ENCODE data around the gene ACYP2.
"Not testable (repeated sequence)": the region's sequence is repeated elsewhere in the genome, so short reads cannot be mapped to it uniquely, and the experiment has no call there.

The ACYP2 gene

DNA sequence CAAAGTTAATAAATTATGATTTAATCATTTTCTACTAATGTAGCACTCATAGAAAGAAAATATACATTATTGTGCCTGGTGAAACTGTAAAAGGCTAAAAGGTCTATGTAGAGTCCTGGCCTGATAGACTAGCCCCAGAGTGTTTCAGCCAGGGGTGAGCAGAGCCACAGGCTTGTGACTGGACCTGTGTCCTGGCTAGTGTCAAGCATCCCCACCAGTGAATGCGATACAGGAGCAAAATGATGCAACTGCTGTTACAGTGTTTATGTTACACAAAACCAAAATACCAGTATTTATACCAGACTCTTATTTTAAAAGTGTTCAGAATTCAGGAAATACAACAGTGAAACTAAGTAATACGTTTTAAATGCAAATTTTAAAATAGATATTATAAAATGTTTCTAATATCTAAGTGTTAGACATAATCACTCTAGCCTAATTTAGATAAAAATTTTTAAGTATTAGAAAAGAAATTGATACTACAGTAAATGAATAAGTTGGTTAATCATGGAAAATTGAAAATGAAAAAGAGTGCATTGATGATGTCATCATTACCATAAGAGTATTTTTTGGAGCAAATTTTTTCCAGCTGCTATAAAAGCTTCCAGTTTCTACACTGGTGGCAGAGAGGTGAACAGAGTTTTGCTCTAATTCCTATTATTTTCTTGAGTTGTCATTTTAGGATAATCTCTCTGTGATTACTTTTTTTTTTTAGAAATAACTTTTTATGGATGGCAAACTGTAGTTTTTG, 146.8 kb downstream of the ACYP2 start:
- no peak overlapping the region for H3K27ac ChIP-seq
- TF ChIP-seq CTCF (conservative IDR thresholded peaks at IDR 0.05) (no peak), ZFX (IDR thresholded peaks at IDR 0.05) (no peak)

DNA sequence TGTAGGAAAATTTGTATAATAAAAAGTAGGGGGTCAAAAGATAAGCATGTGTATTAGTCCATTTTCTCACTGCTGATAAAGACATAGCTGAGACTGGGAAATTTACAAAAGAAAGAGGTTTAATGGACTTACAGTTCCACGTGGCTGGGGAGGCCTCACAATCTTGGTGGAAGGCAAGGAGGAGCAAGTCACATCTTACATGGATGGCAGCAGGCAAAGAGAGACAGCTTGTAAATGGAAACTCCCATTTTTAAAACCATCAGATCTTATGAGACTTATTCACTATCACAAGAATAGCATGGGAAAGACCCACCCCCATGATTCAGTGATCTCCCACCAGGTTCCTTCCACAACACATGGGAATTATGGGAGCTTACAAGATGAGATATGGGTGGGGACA, 149.7 kb downstream of the ACYP2 start:
- H3K27ac ChIP-seq: not testable (repeated sequence)

DNA sequence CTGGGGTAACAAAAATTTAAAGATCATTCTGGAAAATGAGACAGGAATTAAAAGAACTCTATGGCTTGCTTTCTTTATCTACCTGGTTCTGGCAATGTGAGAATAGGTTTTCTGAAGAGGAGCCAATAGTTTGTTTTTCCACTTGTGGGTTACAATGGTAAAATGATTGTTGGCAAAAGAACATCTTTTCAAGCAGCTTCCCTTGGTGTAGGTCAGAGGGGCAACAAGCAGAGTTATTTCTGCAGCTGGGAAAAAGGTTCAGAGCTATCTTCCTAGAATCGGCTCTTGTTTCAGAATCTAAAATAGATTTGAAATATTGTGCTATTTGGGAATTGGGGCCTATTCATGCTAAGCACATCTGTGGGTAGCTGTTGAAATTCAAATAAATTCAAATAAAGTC, 152.2 kb downstream of the ACYP2 start:
- TF ChIP-seq CTCF (conservative IDR thresholded peaks at IDR 0.05): no peak
- no peak for TF ChIP-seq ZFX (IDR thresholded peaks at IDR 0.05)
- no peak overlapping the region for H3K27ac ChIP-seq

DNA sequence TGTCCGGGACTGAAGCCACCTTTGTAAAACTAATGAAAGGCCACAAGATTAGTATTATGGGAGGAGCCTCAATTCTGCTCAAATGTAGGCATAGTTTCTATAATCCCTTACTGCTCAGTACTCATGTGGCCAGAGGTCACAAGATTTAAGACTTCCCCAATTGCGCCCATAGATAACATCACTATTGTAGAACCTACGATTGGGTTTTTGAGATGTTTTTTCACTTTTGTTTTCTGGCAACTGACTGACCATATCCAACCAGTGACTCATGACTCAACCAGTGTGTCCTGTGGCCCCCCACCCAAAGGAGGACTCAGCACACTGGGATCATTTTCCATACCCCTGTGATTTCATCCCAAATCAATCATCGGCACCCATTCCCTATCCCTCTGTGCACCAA, 155.8 kb downstream of the ACYP2 start:
- H3K27ac ChIP-seq: no peak overlapping the region
- TF ChIP-seq ZFX (IDR thresholded peaks at IDR 0.05) (no peak), CTCF (conservative IDR thresholded peaks at IDR 0.05) (no peak)

GRCh38 chr2:54271843-54272627, 156.6 kb downstream of the ACYP2 start:
- TF ChIP-seq ZFX (IDR thresholded peaks at IDR 0.05) (no peak), CTCF (conservative IDR thresholded peaks at IDR 0.05) (no peak)
- no peak overlapping the region for H3K27ac ChIP-seq

GRCh38 chr2:54274781-54275242, 159.4 kb downstream of the ACYP2 start:
- no peak overlapping the region for H3K27ac ChIP-seq
- TF ChIP-seq ZFX (IDR thresholded peaks at IDR 0.05) (no peak), CTCF (conservative IDR thresholded peaks at IDR 0.05) (no peak)

DNA sequence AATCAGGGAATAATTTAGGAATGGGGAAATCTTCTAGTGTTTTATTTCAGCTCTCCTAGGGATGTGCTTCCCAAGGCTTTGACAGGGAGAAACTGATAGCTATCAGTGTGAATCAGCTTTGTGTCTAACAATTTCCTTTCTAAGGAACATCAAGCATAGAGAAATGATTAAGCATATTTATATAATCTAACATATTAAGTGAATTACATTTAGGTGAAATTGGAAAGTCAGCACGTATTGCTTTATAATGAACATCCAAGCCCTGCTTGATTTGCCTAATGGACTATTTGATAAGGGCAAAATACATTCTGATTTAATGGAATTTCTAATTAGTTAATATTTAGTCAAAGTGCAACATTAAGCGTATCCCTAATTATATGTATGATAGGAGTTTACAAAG, 160.1 kb downstream of the ACYP2 start:
- H3K27ac ChIP-seq: no peak overlapping the region
- TF ChIP-seq ZFX (IDR thresholded peaks at IDR 0.05): no peak
- no peak for TF ChIP-seq CTCF (conservative IDR thresholded peaks at IDR 0.05)

All from C4-2B (cell line).